DOHH2 (cell line): Measurements from ENCODE around the gene POLE4.

ENCODE experiments used
- H3F3A ChIP-seq: fragments of 200-600 bp; sonication (generic), shearing (Covaris generic); 2 replicates; pipeline ENCODE4 v1.6.0; 2016; ENCODE audit warnings: antibody characterized with exemption, mild to moderate bottlenecking; ENCODE audit not compliant: control insufficient read depth, insufficient read depth
- H3K27ac ChIP-seq: fragments of 200-600 bp; sonication (generic); 2 replicates; pipeline ENCODE4 v1.5.1; 2014; ENCODE audit warnings: low read depth, mild to moderate bottlenecking, low read length, moderate library complexity
- H3K27me3 ChIP-seq: fragments of 200-600 bp; sonication (generic); 2 replicates; pipeline ENCODE4 v1.6.1; 2014; ENCODE audit warnings: mild to moderate bottlenecking, low read length, mixed read lengths; ENCODE audit not compliant: control insufficient read depth
- H3K36me3 ChIP-seq: fragments of 200-600 bp; sonication (generic); 2 replicates; pipeline ENCODE4 v1.6.1; 2014; ENCODE audit warnings: mild to moderate bottlenecking, low read length, moderate library complexity, mixed read lengths; ENCODE audit not compliant: control insufficient read depth
- H3K4me1 ChIP-seq: fragments of 200-600 bp; sonication (generic); 2 replicates; pipeline ENCODE4 v1.6.1; 2014; ENCODE audit warnings: mild to moderate bottlenecking, low read length, mixed read lengths; ENCODE audit not compliant: control insufficient read depth
- H3K4me2 ChIP-seq: fragments of 200-600 bp; sonication (generic); 2 replicates; pipeline ENCODE4 v1.6.0; 2014; ENCODE audit warnings: mild to moderate bottlenecking, low read length, moderate library complexity
- H3K4me3 ChIP-seq: fragments of 200-600 bp; sonication (generic); 2 replicates; pipeline ENCODE4 v1.5.1; 2014; ENCODE audit warnings: mild to moderate bottlenecking, low read length, mixed read lengths
- H3K79me2 ChIP-seq: fragments of 200-600 bp; sonication (generic); 2 replicates; pipeline ENCODE4 v1.6.1; 2014; ENCODE audit warnings: mild to moderate bottlenecking, low read length, mixed read lengths; ENCODE audit not compliant: control insufficient read depth
- H3K9me2 ChIP-seq: fragments of 200-600 bp; sonication (generic); replicated peaks from 2 replicates; pipeline ENCODE4 v1.6.1; 2014; ENCODE audit warnings: mild to moderate bottlenecking, low read length, mixed read lengths; ENCODE audit not compliant: control insufficient read depth
- H3K9me3 ChIP-seq: fragments of 200-600 bp; sonication (generic); 2 replicates; pipeline ENCODE4 v1.6.1; 2014; ENCODE audit warnings: antibody characterized with exemption, low read length, mixed read lengths; ENCODE audit not compliant: control insufficient read depth, insufficient read depth
- H4K20me1 ChIP-seq: fragments of 200-600 bp; sonication (generic); 2 replicates; pipeline ENCODE4 v1.6.0; 2014; ENCODE audit warnings: low read depth, mild to moderate bottlenecking, antibody characterized with exemption, low read length, moderate library complexity; ENCODE audit not compliant: control insufficient read depth, insufficient read depth
- EZH2phosphoT487 ChIP-seq: fragments of 200-600 bp; sonication (generic); IDR thresholded peaks from 2 replicates; pipeline ENCODE4 v1.6.1; 2017; ENCODE audit warnings: borderline replicate concordance, mild to moderate bottlenecking, antibody characterized with exemption, low read length, moderate library complexity, mixed read lengths
- TF ChIP-seq, protein P1 (sequence below): fragments of 200-600 bp; sonication (generic); IDR thresholded peaks from one replicate; pipeline ENCODE4 v1.5.1; 2014; ENCODE audit warnings: antibody characterized with exemption, mild to moderate bottlenecking, low read depth, low read length; ENCODE audit not compliant: poor library complexity, severe bottlenecking

Gene POLE4

DNA sequence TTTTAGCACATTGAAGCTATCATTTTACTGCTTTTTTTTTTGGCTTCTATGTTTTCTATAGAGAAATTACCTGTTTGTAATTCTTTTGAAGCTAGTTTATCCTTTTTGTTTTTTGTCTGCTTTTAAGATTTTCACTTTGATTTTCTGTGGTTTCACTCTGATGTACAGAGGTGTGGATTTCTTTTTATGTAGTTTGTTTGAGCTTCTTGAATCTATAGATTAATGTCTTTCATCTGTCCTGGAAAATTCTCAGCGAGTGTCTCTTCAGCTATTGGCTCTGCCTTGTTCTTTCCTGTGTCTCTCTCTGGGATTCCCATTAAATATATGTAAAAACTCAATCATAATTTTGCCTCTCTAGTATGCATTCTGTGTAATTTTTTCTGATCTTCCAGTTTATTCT, 8.4 kb downstream of the POLE4 start:
- Histone ChIP-seq H3K27ac (no peak overlapping the region), H3K4me1 (no peaks in the 10 kb centered on the region), H3K9me2 (no peaks in the 10 kb centered on the region), H3K4me3 (no peak overlapping the region), H3K36me3 (peaks cover 13% of the 10 kb centered on the region), H3F3A (no peaks in the 10 kb centered on the region), H3K79me2 (no peaks in the 10 kb centered on the region), H3K4me2 (no peak overlapping the region), H4K20me1 (no peaks in the 10 kb centered on the region), H3K9me3 (no peaks in the 10 kb centered on the region), H3K27me3 (no peaks in the 10 kb centered on the region)
- no peak for TF ChIP-seq EZH2phosphoT487
- TF ChIP-seq, protein P1, sequence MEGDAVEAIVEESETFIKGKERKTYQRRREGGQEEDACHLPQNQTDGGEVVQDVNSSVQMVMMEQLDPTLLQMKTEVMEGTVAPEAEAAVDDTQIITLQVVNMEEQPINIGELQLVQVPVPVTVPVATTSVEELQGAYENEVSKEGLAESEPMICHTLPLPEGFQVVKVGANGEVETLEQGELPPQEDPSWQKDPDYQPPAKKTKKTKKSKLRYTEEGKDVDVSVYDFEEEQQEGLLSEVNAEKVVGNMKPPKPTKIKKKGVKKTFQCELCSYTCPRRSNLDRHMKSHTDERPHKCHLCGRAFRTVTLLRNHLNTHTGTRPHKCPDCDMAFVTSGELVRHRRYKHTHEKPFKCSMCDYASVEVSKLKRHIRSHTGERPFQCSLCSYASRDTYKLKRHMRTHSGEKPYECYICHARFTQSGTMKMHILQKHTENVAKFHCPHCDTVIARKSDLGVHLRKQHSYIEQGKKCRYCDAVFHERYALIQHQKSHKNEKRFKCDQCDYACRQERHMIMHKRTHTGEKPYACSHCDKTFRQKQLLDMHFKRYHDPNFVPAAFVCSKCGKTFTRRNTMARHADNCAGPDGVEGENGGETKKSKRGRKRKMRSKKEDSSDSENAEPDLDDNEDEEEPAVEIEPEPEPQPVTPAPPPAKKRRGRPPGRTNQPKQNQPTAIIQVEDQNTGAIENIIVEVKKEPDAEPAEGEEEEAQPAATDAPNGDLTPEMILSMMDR, result no peak

DNA sequence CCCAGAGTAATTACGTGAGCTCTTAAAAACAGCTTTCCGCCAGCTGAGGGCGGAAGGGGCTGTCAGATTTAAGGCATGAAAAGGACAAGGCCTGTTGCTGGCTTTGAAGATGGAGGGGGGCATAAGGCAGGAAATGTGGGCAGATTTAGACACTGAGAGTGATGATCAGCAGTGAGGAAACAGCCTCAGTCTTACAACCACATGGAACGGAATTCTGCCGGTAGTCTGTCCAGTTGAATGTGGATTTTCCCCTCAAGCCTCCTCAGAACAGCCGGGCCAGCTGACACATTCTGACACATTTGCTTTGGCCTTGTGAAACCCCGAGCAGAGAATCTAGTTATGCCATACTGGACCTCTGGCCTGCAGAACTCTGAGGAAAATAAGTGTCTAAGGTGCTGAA, 16.6 kb downstream of the POLE4 start:
- Histone ChIP-seq H3K27me3 (no peaks in the 10 kb centered on the region), H3K4me1 (peaks cover 13% of the 10 kb centered on the region), H3K4me3 (no peak overlapping the region), H3K79me2 (no peaks in the 10 kb centered on the region), H3K9me3 (no peaks in the 10 kb centered on the region), H3K9me2 (no peaks in the 10 kb centered on the region), H3K27ac (no peak overlapping the region), H3K4me2 (no peak overlapping the region), H3K36me3 (no peaks in the 10 kb centered on the region), H4K20me1 (no peaks in the 10 kb centered on the region), H3F3A (no peaks in the 10 kb centered on the region)
- TF ChIP-seq, protein P1, result no peak
- no peak for TF ChIP-seq EZH2phosphoT487

DNA sequence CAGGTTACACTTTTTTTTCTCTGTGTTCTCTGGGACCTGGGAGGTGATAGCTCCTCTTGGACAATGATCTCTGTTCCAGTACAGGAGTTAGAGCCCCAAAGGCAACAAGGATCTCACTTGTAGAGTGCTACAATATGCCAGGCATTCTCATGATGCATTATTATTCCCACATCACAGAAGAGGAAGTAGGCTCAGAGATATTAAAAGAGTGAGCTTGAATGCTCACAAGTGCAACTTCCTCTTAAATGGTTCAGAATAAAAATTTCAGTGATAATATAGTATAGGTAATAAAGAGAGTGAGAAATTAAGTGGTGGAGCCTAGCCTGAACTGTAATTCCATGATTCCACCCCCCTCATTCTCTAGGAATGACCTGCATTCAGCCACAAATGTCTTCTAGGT, 21.4 kb downstream of the POLE4 start:
- Histone ChIP-seq H4K20me1 (no peaks in the 10 kb centered on the region), H3K4me3 (no peak overlapping the region), H3K27me3 (no peaks in the 10 kb centered on the region), H3K36me3 (no peaks in the 10 kb centered on the region), H3K4me1 (peaks cover 16% of the 10 kb centered on the region), H3K9me2 (no peaks in the 10 kb centered on the region), H3K4me2 (peak overlapping the region; percentile 13; the same call in 1 of the 2 replicates), H3K9me3 (no peaks in the 10 kb centered on the region), H3K27ac (no peak overlapping the region), H3K79me2 (no peaks in the 10 kb centered on the region), H3F3A (no peaks in the 10 kb centered on the region)
- TF ChIP-seq EZH2phosphoT487, result no peak
- TF ChIP-seq, protein P1, result no peak

DNA sequence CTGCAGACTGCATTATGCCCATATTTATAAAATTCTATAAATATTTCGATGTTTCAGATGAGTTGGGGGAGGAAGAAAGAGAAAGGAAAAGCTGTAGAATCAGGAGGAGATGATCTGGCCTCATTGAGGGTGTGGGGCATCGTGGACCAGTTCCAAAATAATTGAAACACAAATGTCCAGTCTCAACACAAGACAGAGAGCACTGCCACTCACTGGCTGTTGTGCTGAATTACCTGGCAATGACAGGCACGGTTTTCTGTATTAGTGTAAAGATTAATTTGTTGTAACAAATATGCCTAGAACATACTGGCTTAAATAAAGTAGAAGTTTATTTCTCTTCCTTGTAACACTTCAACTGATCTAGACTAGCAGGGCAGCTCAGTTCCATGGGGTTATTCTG, 24.1 kb downstream of the POLE4 start:
- H3K9me3 ChIP-seq, result no peaks in the 10 kb centered on the region
- no peak overlapping the region for H3K4me2 ChIP-seq
- H3K27me3 ChIP-seq, result no peaks in the 10 kb centered on the region
- H3K4me3 ChIP-seq, result no peak overlapping the region
- no peaks in the 10 kb centered on the region for H3K9me2 ChIP-seq
- H3F3A ChIP-seq, result no peaks in the 10 kb centered on the region
- no peak overlapping the region for H3K27ac ChIP-seq
- TF ChIP-seq EZH2phosphoT487, result no peak
- TF ChIP-seq, protein P1, result peak; percentile 23
- H3K79me2 ChIP-seq, result no peaks in the 10 kb centered on the region
- no peaks in the 10 kb centered on the region for H3K36me3 ChIP-seq
- H4K20me1 ChIP-seq, result no peaks in the 10 kb centered on the region
- peaks cover 23% of the 10 kb centered on the region for H3K4me1 ChIP-seq
